Fibroblast of skin of scalp (primary cell): ENCODE measurements around the gene CAMSAP3.
"Not testable (repeated sequence)": the region's sequence is repeated elsewhere in the genome, so short reads cannot be mapped to it uniquely, and the experiment has no call there.

Experiments
- DNase-seq: peaks from one replicate; pipeline ENCODE4 v3.0.0-alpha.2; 2013

Gene CAMSAP3

DNA sequence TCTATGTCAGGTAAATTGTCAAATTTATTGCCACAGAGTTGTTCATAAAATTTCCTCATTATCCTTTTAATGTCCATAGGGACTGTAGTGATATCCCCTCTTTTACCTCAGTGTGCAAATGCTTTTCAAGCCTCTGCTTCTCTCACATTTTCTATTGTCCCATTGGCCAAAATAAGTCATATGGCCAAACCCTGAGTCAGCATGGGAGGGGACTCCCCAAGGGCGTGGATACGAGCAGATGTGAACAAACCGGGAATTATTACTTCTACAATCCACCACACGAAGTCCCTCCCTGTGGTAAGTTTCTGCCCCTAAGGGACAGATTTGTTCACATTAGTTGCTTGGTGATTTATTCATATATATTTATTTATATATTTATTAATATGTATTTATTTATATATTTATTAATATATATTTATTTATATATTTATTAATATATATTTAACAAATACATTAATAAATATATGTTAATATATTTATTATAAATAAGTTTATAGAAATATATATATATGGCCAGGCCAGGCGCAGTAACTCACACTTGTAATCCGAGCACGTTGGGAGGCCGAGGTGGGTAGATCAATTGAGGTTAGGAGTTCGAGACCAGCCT is 20.1 kb upstream of the CAMSAP3 start:
- DNase-seq = no peak

DNA sequence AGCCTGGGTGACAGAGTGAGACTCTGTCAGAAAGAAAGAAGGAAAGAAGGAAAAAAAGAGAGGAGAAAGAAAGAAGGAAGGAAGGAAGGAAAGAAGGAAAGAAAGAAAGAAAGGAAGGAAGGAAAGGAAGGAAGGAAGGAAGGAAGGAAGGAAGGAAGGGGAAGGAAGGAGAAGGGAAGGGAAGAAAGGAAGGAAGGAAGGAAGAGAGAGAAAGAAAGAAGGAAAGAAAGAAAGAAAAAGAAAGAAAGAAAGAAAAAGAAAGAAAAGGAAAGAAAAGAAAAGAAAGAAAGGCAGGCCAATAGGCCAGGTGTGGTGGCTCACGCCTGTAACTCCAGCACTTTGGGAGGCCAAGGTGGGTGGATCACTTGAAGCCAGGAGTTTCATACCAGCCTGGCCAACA is 18.2 kb upstream of the CAMSAP3 start:
- not testable (repeated sequence) for DNase-seq

DNA sequence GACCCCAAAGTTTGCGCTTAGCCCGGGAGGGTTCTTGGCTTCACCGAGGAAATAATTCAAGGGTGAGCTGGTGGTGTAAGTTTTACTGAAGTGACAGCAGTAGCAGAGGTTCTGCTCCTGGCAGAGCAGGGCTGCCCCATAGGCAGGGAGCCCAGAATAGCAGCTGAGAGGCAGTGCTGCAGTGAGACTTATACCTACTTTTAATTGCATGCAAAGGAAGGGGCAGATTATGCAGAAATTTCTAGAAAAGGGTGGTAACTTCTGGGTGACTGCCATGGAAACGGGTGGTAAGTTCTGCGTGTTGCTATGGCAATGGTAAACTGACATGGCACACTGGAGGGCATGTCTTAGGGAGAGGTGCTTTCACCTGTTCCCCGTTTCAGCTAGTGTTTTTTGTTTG is 17.5 kb upstream of the CAMSAP3 start:
- no peak for DNase-seq

DNA sequence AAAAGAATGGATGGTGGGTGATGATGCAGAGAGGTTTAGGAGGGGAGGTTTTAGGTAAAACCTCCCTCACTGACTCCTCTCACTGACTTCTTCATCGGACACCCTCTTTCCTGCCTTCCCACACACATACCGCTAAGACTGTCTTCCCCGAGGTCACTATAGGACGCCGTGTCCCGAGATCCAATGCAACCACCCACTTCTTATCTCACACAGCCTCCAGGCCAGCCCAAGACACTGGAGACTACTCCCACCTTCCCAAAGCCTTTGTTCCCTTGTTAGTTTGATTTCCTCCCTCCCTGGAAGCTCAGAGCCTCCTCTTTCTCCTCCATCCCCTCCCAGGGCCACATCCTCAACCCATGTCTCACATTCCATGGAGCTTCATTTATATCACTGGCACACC is 16.5 kb upstream of the CAMSAP3 start:
- DNase-seq = no peak

DNA sequence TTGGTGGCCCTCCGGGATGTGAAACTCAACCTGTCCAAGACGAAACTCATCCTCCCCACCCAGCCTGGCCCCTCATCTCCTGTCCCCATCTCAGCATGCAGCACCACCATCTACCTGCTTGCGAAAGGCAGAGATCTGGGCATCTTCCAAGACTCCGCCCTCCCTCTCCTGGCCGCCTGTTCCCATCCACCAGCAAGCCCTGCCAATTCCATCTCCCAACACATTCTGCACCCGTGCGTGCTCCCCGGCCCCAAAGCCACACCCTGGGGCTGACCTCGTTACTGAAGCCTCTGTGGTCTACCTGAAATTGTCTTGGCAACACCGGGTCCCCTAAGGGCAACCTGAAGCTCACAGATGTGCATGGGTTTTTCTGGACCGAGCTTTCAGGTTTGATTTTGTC is 13.2 kb upstream of the CAMSAP3 start:
- no peak for DNase-seq

DNA sequence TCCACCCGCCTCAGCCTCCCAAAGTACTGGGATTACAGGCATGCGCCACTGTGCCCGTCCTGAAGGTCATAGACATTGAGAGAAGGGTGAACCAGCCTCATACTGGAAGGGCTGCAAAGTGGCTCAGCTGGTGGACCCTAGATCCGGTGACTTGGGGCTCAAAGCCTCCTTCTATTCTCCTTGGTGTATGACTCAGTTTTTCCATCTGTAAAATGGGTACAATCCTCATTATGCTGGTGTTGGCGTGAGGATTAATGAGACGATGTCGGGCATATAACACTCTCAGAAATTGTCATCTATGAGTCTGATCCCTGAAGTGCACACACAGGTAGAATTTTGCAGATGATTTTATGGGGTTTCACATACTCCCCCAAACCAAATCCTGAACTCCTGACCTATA is 5.8 kb upstream of the CAMSAP3 start:
- DNase-seq = no peak

DNA sequence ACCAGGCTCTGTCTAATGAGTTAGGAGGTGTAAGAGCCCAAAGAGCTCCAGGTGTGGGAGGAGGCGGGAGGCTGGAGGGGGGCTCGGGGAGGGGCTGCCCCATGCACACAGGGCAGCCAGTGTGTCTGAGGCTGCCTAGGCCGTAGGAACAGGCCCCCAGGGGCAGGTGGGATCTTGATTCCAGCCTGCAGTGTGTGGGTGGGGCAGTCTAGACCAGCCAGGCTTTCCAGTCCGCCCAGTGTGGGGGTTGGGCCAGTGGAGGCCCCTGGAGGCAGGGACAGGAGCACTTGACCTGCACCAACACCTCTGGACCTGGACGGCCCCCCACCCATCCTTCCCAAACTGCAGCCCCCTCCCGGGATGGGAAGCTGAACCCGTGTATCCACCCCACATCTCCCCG is 5.4 kb upstream of the CAMSAP3 start:
- no peak for DNase-seq

DNA sequence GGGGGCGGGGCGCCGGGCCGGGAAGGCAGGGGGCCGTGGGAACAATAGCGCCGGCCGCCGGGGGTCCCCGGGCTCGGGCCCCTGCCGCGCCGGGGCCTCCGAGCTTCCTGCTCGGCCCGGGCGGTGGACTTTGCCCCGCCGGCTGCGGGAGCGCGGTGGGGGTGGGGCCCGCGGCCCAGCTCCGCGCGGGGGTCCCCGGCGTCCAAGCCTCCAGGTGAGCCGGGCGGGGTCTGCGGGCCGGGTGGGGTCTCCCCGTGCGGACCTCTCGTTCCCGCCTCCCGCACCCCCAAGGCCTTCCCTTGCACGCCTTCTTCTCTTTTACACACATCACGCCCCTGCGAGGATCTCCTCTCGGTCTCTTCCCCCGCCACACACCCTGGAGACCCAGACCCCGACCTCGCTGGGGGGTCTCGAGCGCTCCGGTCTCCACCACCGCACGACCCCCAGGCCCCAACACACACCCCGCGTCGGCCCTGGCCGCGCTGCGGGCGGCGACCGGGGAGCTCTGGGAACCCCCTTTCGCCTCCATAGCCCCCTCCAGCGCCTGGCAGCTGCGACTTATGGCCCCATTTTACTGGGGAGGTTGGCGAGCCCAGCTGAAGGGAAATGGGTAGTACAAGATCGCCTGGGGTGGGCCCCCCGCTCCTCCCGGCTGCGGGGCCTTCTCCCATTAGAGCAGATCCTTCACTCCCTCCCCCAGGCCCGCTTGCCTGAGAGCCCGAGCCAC is 711 bp downstream of the CAMSAP3 start:
- no peak for DNase-seq

DNA sequence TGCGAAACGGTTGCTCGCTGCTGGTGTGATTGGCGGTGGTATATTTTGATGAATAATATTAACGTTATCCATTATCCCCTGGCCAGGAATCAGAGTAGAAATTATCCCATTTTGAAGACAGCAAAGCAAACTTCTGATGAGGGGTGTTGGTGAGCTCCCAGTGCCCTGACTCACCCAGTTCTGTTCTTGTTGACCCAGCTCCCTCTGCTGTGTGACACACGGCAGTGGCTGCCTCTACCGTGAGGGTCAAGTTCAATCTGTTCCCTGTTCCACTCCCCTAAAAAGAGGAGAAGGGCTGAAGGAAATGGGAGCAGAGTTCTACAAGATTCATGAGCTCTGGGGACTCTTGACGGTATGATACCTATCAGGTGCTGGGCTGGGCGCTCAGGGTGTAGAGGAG is 2.0 kb downstream of the CAMSAP3 start:
- DNase-seq = no peak

DNA sequence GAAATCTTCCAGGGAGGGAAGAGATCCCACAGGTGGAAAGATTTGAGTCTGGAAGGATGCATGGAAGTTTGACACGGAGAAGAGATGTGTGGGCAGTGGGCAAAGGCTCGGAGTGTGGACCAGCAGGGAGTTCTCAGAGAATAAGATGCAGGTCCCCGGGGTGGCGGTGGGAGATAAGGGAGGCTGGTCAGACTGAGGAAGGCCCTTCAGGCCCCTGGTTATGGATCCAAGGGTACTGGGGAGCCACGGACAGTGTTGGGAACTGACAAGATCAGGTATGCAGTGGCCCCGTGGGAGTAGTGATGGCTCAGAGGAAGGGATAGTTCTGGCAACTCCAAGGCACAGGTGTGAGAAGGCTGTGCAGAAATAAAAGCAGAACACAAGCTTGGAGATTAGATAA is 2.5 kb downstream of the CAMSAP3 start:
- no peak for DNase-seq

DNA sequence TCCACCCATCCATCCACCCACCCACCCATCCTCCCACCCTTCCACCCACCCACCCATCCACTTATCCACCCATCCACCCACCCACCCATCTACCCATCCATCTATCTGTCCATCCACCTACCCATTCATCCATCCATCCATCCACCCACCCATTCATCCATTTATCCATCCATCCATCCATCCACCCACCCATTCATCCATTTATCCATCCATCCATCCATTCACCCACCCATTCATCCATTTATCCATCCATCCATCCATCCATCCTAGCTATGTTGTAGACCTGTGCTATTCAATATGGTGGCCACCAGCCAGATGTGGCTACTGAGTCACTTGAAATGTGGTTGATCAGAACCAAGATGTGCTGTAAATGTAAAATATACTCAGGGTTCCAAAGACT is 5.1 kb downstream of the CAMSAP3 start:
- no peak for DNase-seq

DNA sequence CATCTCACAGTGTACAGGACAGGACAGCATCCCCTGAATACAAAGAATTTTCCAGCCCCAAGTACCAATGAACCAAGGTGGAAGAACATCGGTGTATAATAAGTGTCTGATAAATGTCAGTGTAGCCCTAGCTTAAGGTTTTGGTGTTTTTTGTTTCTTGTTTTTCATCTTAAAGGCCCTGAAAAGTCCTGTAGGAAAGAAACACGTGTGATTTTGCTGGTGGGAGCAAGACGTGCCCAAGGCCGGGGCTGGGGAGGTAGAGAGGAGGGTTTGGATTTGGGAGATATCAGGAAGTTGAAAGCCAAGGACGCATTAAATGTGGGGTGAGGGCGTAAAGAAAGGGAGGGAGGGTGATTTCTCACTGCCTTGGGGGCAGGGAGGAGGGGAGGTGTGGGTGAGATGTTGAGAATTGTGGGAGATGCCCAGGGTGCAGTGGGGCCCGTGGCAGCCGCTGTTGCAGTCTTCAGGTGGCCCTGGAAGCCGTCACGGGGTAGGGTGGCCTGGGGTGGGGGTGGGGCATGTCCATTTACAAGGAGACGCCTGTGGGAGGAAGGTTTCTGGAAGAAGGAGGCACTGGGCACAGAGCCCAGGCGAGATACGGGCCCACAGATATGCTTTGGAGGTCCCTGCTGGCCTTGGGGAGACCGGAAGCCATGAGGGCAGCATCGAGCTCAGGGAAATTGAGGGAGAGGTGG is 6.7 kb downstream of the CAMSAP3 start:
- DNase-seq = no peak

DNA sequence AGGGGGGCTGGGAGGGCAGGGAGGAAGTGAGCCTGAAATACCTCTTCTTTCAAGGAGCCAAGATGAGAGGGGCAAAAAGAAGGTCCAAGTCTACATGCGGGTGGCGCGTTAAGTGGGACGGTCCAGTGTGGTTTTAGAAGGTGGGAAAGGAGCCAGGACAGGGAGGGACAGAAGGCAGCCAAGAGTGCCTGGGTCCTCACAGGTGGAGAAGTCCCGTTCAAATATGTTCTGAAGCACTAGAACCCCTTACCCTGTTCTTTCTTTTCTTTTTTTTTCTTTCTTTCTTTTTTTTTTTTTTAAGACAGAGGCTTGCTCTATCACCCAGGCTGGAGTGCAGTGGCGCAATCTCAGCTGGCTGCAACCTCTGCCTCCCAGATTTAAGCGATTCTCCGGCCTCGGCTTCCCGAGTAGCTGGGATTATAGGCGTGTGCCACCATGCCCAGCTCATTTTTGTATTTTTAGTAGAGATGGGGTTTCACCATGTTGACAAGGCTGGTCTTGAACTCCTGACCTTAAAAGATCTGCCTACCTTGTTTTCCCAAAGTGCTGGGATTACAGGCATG is 7.4 kb downstream of the CAMSAP3 start:
- DNase-seq = no peak

DNA sequence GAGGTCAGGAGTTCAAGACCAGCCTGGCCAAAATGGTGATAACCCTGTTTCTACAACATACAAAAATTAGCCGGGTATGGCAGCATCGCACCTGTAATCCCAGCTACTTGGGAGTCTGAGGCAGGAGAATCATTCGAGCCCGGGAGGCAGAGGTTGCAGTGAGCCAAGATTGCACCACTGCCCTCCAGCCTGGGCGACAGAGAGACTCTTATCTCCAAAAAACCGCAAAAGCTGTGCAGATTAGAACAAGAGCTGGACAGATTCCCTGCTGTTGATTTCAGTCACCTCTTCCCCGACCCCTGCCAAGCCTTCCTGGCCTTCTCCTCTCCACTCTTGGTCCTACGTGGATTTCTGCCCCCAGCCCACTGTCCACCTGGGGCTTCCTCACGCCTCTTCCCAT is 8.3 kb downstream of the CAMSAP3 start:
- DNase-seq = no peak

DNA sequence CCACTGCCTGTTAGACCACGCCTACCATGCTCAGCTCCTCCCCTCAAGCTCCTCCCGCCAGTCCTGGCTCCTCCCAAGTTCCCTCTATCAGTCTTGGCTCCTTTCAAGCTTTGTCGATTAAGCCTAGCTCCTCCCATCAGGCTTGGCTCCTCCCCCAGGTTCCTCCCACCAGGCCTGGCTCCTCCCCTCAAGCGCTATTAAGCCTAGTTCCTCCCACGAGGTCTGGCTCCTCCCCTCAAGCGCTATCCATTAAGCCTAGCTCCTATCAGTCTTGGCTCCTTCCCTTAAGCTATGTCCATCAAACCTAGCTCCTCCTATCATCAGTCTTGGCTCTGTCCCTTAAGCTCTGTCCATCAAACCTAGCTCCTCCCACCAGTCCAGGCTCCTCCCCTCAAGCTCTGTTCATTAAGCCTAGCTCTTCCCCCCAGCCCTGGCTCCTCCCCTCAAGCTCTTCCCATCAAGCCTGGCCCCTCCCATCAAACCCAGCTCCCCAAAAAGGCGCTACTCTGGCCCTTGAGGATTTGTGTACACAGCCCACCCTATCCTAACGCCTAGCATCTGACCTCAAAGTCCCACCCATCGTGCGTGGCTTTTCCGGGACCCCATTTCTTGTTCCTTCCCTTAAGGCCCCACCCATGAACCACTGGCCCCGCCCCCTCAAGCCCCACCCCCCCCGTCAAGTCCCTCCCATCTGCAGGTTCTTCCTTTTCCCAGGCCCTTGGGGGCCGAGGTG is 10.0 kb downstream of the CAMSAP3 start:
- DNase-seq = no peak

DNA sequence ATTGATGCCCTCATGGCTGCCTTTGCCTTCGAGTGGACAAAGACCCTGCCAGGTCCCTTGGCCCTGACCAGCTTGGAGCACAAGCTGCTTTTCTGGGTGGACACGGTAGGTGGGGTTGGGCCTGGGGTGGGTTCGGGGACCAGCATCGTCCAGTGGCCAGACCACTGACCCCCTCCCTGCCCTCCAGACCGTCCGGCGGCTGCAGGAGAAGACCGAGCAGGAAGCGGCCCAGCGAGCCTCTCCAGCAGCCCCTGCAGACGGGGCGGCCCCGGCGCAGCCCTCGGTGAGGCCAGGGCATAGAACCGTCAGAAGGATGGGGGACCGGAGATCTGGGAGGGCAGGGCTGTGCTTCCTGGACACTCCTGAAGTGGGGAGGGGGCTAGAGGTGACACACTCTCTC is 10.6 kb downstream of the CAMSAP3 start:
- DNase-seq = no peak

DNA sequence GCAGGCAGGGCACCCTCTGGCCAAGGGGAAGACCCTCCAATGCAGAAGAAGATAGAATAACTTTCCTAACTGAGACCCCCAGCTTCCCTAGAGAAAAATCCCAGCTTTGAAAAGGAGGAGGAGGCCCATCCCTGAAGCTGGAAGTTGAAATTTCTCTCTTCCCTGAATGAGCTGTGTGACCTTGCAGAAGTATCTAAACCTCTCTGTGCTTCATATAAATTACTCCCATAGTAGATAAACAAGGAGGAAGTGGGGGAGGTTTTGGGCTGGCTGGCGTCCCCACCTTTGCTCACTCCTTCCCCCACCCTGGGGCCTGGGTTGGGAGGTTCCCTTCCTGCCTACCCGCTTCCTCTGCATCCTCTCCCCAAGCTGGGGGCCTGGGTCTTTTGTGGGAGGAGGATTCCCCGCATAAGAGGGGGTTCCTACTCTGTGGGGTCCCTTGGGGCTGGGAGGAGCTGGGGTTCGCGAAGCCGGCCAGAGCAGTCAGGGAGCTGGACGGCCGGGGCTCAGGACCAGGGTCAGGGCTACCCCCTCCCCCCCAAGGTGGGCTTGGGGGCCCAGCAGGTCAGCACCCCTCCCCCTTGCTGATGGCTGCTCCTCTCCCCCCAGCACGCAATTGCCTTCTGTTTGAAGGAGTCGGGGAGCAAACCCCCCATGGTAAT is 11.7 kb downstream of the CAMSAP3 start:
- DNase-seq = no peak

DNA sequence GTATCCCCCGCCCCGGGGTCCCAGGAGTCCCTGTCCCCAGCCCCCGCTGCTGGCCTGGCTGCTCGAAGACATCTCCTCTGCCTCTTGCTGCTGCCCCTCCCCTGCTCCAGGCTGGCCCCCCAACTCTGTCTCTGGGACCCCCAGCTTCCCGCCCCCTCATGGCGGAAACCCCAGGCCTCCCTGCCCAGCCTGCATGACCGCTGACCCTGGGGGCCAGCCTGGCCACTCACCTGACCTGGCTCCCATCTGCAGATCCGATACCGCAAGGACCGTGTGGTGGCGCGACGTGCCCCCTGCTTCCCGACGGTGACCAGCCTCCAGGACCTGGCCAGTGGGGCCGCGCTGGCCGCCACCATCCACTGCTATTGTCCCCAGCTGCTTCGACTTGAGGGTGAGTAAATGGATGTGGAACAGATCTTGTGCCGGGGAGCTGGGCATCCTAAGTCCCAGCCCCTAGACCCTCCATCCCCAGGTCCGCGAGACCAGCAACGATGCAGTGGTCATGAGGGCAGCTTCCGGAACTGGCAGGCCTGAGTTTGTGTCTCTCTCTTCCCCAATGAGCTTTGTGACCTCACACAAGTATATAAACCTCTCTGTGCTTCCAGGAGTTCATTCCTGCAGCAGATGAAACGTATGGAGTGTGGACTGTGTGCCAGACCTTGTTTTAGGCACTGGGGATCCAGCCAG is 12.4 kb downstream of the CAMSAP3 start:
- no peak for DNase-seq

DNA sequence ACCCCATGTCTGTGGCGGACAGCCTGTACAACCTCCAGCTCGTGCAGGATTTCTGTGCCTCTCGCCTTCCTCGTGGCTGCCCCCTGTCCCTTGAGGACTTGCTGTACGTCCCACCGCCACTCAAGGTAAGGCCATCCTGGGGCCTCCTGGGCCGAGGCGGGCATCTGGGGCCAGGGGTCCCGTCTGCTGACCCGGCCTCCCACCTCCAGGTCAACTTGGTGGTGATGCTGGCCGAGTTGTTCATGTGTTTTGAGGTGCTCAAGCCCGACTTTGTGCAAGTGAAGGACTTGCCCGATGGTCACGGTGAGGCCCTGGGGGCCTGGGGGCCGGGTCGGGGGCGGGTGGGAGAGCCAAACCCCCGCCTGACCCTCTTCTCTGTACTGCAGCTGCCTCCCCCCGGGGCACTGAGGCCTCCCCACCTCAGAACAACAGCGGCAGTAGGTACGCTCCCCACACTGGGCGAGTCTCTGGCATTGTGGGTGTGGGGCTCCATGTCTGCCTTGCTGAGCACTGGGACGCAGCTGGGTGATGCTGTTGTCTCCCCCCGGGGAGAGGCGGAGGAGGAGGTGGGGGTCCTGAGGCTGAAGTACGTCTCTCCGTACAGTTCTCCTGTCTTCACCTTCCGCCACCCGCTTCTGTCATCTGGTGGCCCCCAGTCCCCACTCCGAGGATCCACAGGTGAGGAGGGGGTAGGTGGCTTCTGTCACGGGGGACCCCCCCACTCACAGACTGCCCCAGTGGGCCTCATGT is 15.0 kb downstream of the CAMSAP3 start:
- DNase-seq = no peak

DNA sequence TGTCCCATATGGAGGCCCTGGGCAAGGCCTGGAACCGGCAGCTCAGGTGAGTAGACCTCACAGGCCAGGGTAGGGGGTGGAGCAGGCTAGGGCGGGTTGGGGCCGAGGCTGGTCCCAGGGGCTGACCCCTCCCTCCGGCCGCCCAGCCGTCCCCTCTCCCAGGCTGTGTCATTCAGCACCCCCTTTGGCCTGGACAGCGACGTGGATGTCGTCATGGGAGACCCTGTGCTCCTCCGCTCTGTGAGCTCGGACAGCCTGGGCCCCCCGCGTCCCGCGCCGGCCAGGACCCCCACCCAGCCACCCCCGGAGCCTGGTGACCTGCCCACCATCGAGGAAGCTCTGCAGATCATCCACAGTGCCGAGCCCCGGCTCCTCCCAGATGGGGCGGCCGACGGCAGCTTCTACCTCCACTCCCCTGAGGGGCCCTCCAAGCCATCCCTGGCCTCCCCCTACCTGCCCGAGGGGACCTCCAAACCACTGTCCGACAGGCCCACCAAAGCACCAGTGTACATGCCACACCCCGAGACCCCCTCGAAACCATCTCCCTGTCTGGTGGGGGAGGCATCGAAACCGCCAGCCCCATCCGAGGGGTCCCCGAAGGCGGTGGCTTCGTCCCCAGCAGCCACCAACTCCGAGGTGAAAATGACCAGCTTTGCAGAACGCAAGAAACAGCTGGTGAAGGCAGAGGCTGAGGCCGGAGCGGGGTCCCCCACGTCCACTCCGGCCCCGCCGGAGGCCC is 16.0 kb downstream of the CAMSAP3 start:
- DNase-seq = no peak
